ENCODE data around the gene C16orf74. TPM values are rescaled to one million over a fixed set of nuclear protein-coding genes. Genes with fewer than 3 reads are reported as not detected.

C16orf74 gene
- total RNA-seq, 8 experiments from 2014 or later: 0.23 to 3.3 (median 1.9) TPM

GRCh38 chr16:85734311-85735017 lies 16.4 kb downstream of the C16orf74 start:
- Histone ChIP-seq H3K27ac (no peak overlapping the region), H3K4me1 (replicated peaks in 1 of 2) (peaks cover 4 to 16% of the 10 kb centered on the region in 2 donors), H3K4me3 (no peak overlapping the region)
- in situ Hi-C loops (cut with MboI; ENCODE audit: low pct_unique_long_range_greater_than_20kb in 2 of 9, low sequenced_read_pairs in 9 of 9, unreplicated experiment in 9 of 9): no loop called here
- ATAC-seq (replicated peaks in 6 of 8): no peak
- 64 to 100% (median 100%) methylated on average over 1 to 3 of the region's 10 CpGs; no CpG with 5 or more reads in 5 of the 10 experiments for WGBS, 10 experiments

- ATAC-seq (replicated peaks in 6 of 8): no peak
- in situ Hi-C loops (cut with MboI; ENCODE audit: low pct_unique_long_range_greater_than_20kb in 2 of 9, low sequenced_read_pairs in 9 of 9, unreplicated experiment in 9 of 9): no loop called here
- H3K4me3 ChIP-seq: no peak overlapping the region
- 10 to 83% (median 47%) methylated on average over 2 to 7 of the region's 11 CpGs; no CpG with 5 or more reads in 6 of the 10 experiments for WGBS, 10 experiments
- H3K4me1 ChIP-seq (replicated peaks in 1 of 2): peaks cover 8 to 19% of the 10 kb centered on the region in 2 donors
- no peak overlapping the region for H3K27ac ChIP-seq
Observed at GRCh38 chr16:85733839-85734170, 17.1 kb downstream of the C16orf74 start.

- WGBS, 10 experiments: 0 to 100% (median 88%) methylated on average over 1 to 9 of the region's 13 CpGs; no CpG with 5 or more reads in 2 of the 10 experiments
- Histone ChIP-seq H3K4me3 (no peak overlapping the region), H3K27ac (no peak overlapping the region), H3K4me1 (replicated peaks in 1 of 2) (peaks cover 10 to 21% of the 10 kb centered on the region in 2 donors)
- ATAC-seq (replicated peaks in 6 of 8): peak in 1 of 8 experiments; percentile 20
- in situ Hi-C loops (cut with MboI; ENCODE audit: low pct_unique_long_range_greater_than_20kb in 2 of 9, low sequenced_read_pairs in 9 of 9, unreplicated experiment in 9 of 9): no loop called here
Observed at GRCh38 chr16:85733155-85733838, 17.6 kb downstream of the C16orf74 start.

GRCh38 chr16:85731179-85731578 lies 19.7 kb downstream of the C16orf74 start:
- H3K4me3 ChIP-seq: no peak overlapping the region
- H3K4me1 ChIP-seq (replicated peaks in 1 of 2): peaks cover 14 to 22% of the 10 kb centered on the region in 2 donors
- in situ Hi-C loops (cut with MboI; ENCODE audit: low pct_unique_long_range_greater_than_20kb in 2 of 9, low sequenced_read_pairs in 9 of 9, unreplicated experiment in 9 of 9): no loop called here
- H3K27ac ChIP-seq: no peak overlapping the region
- WGBS, 10 experiments: 0 to 75% (median 56%) methylated on average over 1 to 4 of the region's 5 CpGs; no CpG with 5 or more reads in 5 of the 10 experiments
- peak in 5 of 8 experiments; percentile 12 to 33 (median 20) for ATAC-seq (replicated peaks in 6 of 8)

- ATAC-seq (replicated peaks in 6 of 8): no peak
- WGBS, 10 experiments: 100% methylated on average over 1 of the region's 5 CpGs; no CpG with 5 or more reads in 8 of the 10 experiments
- in situ Hi-C loops (cut with MboI; ENCODE audit: low pct_unique_long_range_greater_than_20kb in 2 of 9, low sequenced_read_pairs in 9 of 9, unreplicated experiment in 9 of 9): no loop called here
- Histone ChIP-seq H3K27ac (no peak overlapping the region), H3K4me3 (no peak overlapping the region), H3K4me1 (replicated peaks in 1 of 2) (peaks cover 14 to 22% of the 10 kb centered on the region in 2 donors)
Observed at GRCh38 chr16:85730186-85730465, 20.8 kb downstream of the C16orf74 start.

DNA sequence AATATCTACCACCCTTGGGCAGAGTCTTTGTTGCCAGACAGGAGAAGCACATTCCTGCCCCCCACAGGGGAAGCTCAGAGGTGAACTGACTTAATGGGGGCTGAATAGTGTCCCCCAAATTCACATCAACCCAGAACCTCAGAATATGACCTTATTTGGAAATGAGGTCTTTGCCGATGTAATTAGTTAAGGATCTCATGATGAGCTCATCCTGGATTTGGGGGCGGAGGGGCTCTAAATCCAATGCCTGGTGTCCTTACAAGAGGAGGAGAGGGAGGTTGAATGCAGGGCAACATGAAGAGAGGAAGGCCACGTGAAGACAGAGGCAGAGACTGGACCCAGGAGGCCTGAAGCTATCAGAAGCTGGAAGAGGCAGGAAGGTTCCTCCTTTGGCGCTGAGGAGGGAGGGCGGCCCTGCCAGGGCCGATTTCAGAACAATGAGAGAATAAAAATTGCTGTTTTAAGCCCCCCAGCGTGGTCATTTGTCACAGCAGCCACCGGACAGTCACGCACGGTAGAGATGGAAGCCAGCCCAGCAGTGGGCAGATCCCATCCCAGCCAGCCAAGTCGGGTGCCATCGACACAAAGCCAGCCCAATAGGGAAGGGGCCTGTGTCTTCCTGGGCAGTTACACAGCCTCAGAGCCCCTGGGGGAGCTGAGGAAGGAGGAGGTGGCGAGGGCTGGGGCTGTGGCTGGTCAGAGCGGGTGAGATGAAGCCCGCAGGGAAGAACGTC lies 21.3 kb downstream of the C16orf74 start:
- H3K27ac ChIP-seq: no peak overlapping the region
- no peak overlapping the region for H3K4me3 ChIP-seq
- peaks cover 14 to 22% of the 10 kb centered on the region in 2 donors for H3K4me1 ChIP-seq (replicated peaks in 1 of 2)
- WGBS, 10 experiments: 50 to 90% (median 70%) methylated on average over 1 to 8 of the region's 16 CpGs; no CpG with 5 or more reads in 1 of the 10 experiments
- in situ Hi-C loops (cut with MboI; ENCODE audit: low pct_unique_long_range_greater_than_20kb in 2 of 9, low sequenced_read_pairs in 9 of 9, unreplicated experiment in 9 of 9): no loop called here
- ATAC-seq (replicated peaks in 6 of 8): peak in 5 of 8 experiments; percentile 21 to 39 (median 29)

- no peak for ATAC-seq (replicated peaks in 6 of 8)
- in situ Hi-C loops (cut with MboI; ENCODE audit: low pct_unique_long_range_greater_than_20kb in 2 of 9, low sequenced_read_pairs in 9 of 9, unreplicated experiment in 9 of 9): no loop called here
- peaks cover 14 to 22% of the 10 kb centered on the region in 2 donors for H3K4me1 ChIP-seq (replicated peaks in 1 of 2)
- 80 to 91% methylated on average over 2 to 4 of the region's 7 CpGs; no CpG with 5 or more reads in 8 of the 10 experiments for WGBS, 10 experiments
- no peak overlapping the region for H3K4me3 ChIP-seq
- H3K27ac ChIP-seq: no peak overlapping the region
Observed at GRCh38 chr16:85728879-85729278, 22.0 kb downstream of the C16orf74 start.

- H3K4me3 ChIP-seq: no peak overlapping the region
- in situ Hi-C loops (cut with MboI; ENCODE audit: low pct_unique_long_range_greater_than_20kb in 2 of 9, low sequenced_read_pairs in 9 of 9, unreplicated experiment in 9 of 9): loop anchor here in 1 of 9 experiments (25.0 kb wide), 1 partner anchor 438 kb away; no protein-coding TSS in a partner anchor
- no peak for ATAC-seq (replicated peaks in 6 of 8)
- H3K4me1 ChIP-seq (replicated peaks in 1 of 2): peaks cover 27 to 30% of the 10 kb centered on the region in 2 donors
- no peak overlapping the region for H3K27ac ChIP-seq
- WGBS, 10 experiments: 86% methylated on average over 3 of the region's 12 CpGs; no CpG with 5 or more reads in 9 of the 10 experiments
Observed at GRCh38 chr16:85724936-85725335, 26.0 kb downstream of the C16orf74 start.

- H3K27ac ChIP-seq: no peak overlapping the region
- in situ Hi-C loops (cut with MboI; ENCODE audit: low pct_unique_long_range_greater_than_20kb in 2 of 9, low sequenced_read_pairs in 9 of 9, unreplicated experiment in 9 of 9): loop anchor here in 1 of 9 experiments (25.0 kb wide), 1 partner anchor 437 kb away; no protein-coding TSS in a partner anchor
- no peak for ATAC-seq (replicated peaks in 6 of 8)
- WGBS, 10 experiments: 53 to 100% (median 92%) methylated on average over 1 to 8 of the region's 20 CpGs; no CpG with 5 or more reads in 1 of the 10 experiments
- H3K4me3 ChIP-seq: no peak overlapping the region
- peaks cover 21 to 23% of the 10 kb centered on the region in 2 donors for H3K4me1 ChIP-seq (replicated peaks in 1 of 2)
Observed at GRCh38 chr16:85724126-85724879, 26.6 kb downstream of the C16orf74 start.

GRCh38 chr16:85722128-85722893 lies 28.6 kb downstream of the C16orf74 start:
- peak overlapping the region; percentile 18 to 61 for H3K27ac ChIP-seq
- H3K4me1 ChIP-seq (replicated peaks in 1 of 2): peaks cover 16 to 27% of the 10 kb centered on the region in 2 donors
- 19 to 91% (median 62%) methylated on average over 1 to 10 of the region's 20 CpGs; no CpG with 5 or more reads in 2 of the 10 experiments for WGBS, 10 experiments
- H3K4me3 ChIP-seq: no peak overlapping the region
- ATAC-seq (replicated peaks in 6 of 8): peak in 5 of 8 experiments; percentile 76 to 88 (median 81)
- in situ Hi-C loops (cut with MboI; ENCODE audit: low pct_unique_long_range_greater_than_20kb in 2 of 9, low sequenced_read_pairs in 9 of 9, unreplicated experiment in 9 of 9): loop anchor here in 1 of 9 experiments (25.0 kb wide), 1 partner anchor 435 kb away; no protein-coding TSS in a partner anchor

DNA sequence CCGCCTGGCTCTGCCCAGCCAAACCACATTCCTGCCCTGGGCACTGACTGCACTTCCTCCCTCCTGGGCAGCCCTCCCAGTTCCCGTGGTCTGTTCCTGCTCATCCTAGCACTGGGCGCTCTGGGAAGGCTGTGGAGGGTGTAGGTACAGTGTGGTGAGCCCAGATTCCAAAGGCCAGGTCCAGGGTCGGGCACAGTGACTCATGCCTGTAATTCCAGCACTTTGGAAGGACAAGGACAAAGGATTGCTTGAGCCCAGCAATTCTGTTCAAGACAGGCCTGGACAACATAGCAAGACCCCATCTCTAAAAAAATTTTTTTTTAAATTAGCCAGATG lies 30.6 kb downstream of the C16orf74 start:
- no peak for ATAC-seq (replicated peaks in 6 of 8)
- peaks cover 35 to 46% of the 10 kb centered on the region in 2 donors for H3K4me1 ChIP-seq (replicated peaks in 1 of 2)

More for the DNA sequence above, 30.6 kb downstream of the C16orf74 start:
- no peak overlapping the region for H3K4me3 ChIP-seq
- in situ Hi-C loops (cut with MboI; ENCODE audit: low pct_unique_long_range_greater_than_20kb in 2 of 9, low sequenced_read_pairs in 9 of 9, unreplicated experiment in 9 of 9): loop anchor here in 1 of 9 experiments (25.0 kb wide), 1 partner anchor 433 kb away; no protein-coding TSS in a partner anchor
- 20 to 100% (median 97%) methylated on average over 1 to 3 of the region's 4 CpGs; no CpG with 5 or more reads in 4 of the 10 experiments for WGBS, 10 experiments
- H3K27ac ChIP-seq: no peak overlapping the region
